ENCODE data around the gene PRDX6.
"Not testable (repeated sequence)": the region's sequence is repeated elsewhere in the genome, so short reads cannot be mapped to it uniquely, and the experiment has no call there.

The PRDX6 gene

DNA sequence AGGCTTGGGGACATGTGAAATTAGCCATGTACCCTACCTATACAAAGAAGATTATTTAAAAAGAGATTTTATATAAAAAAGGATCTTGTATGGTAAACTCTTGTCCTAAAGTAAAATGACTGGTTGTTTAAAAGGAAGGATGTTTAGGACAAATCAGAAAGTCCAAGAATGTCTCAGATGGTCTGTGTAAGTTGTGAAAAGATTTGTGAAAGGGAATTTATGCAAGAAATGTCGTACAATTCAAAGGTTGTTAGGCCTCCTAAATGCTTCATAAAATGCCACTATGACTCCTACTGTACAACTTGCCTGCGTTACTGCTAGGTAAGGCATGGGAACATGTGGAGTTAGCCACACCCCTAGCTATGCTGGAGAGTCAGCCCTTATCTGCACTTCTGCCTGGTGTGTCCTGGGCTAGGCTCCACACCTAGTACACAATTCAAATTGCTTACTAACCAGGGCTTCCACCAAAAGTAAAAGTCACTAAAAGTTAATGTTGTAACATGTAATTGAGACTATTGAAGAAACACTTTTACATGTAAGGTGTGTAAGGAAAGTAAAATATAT, 19.7 kb downstream of the PRDX6 start:
- DNase-seq (ENCODE audit: low read depth, low spot score): no peak

- no peak for DNase-seq (ENCODE audit: low read depth, low spot score)
Measured at GRCh38 chr1:173499729-173500128, 22.6 kb downstream of the PRDX6 start.

DNA sequence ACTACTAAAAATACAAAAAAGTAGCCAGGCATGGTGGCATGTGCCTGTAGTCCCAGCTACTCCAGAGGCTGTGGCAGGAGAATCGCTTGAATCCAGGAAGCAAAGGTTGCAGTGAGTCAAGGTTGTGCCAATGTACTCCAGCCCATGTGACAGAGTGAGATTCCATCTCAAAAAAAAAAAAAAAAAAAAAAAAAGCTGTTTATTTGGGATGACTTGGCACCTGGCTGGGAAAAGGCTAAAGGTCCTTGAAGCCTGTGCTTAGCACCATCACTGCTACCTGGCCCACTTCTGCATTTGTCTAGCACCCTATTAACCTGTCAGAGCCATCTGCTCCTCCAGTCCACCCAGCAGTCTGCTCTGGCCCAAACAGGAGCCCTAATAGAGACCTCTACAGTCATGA, 25.0 kb downstream of the PRDX6 start:
- no peak for DNase-seq (ENCODE audit: low read depth, low spot score)

DNA sequence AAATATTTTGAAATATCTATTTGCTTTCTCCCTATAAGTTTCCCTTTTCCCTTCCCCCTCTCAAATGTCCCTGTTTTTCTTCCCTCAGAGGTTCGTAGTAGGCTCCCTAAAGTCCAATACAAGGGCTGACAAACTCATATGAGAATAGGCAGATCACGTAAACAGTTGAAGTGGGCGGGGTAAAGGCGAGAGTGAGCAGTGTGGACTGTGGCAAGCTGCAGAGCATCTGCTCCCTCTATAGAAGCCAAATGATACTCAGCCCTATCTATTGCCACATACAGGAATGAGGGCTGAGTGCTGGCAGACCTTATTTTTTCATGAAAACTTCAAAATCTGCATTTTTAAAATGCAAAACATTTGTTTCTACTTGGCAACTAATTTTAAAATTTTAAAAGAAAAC, 26.3 kb downstream of the PRDX6 start:
- DNase-seq (ENCODE audit: low read depth, low spot score): no peak

DNA sequence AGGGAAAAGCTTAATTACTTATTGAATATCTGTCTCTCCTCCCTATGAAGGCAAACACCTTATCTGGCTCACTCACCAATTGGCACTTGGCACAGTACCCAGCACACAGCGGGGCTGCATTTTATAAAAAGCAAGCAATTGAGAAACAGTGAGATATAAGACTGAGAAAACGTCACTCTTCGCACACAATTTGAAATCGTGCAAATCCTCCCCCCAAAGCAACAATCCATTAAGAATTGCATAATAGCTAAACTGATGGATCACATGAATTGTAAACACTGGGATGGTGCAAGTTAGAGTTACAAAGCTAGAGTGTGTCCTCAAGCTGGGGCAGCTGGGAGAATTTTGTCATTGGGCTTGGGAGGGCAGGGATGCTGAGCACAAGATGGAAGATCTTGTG, 27.1 kb downstream of the PRDX6 start:
- DNase-seq (ENCODE audit: low read depth, low spot score): no peak

GRCh38 chr1:173505391-173505790, 28.3 kb downstream of the PRDX6 start:
- DNase-seq (ENCODE audit: low read depth, low spot score): no peak

GRCh38 chr1:173506437-173506836, 29.3 kb downstream of the PRDX6 start:
- no peak for DNase-seq (ENCODE audit: low read depth, low spot score)

- no peak for DNase-seq (ENCODE audit: low read depth, low spot score)
Measured at GRCh38 chr1:173507205-173507846, 30.2 kb downstream of the PRDX6 start.

- no peak for DNase-seq (ENCODE audit: low read depth, low spot score)
Measured at GRCh38 chr1:173507847-173508209, 30.7 kb downstream of the PRDX6 start.

DNA sequence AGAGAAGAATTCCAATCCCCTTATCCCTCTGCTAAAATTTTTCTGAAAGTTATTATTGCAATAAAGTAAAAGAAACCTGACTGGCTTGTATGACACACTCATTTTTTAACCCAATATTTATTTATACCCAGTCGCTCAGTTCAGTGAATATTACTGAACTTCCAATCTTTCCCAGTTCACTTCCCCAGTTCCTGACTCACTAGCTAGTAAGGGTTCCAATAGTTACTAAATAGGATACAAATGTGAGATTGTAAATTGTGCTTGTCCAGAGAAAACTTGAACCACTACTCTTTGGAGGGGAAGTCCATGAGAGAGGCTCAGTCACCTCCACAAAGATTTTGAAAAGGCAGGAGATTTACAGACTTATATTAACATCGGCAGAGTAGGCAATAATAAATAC, 31.4 kb downstream of the PRDX6 start:
- no peak for DNase-seq (ENCODE audit: low read depth, low spot score)

DNA sequence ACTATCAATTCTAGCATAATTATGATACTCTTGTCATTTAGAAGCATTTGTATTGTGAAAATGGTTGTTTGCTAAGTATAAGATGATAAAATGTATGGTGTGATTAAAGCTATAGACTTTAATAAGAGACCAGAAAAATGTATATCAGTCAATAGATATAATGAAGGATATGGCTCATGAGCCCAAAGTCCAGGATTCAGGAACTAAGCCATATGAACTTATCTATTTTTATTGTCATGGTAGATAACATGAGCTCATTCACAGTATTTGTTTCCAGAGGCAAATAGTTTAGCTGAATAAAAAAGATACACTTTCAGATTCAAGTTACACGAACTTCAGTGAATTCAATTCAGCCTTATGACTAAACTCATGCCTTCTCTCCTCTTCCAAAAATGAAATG, 32.7 kb downstream of the PRDX6 start:
- no peak for DNase-seq (ENCODE audit: low read depth, low spot score)

DNA sequence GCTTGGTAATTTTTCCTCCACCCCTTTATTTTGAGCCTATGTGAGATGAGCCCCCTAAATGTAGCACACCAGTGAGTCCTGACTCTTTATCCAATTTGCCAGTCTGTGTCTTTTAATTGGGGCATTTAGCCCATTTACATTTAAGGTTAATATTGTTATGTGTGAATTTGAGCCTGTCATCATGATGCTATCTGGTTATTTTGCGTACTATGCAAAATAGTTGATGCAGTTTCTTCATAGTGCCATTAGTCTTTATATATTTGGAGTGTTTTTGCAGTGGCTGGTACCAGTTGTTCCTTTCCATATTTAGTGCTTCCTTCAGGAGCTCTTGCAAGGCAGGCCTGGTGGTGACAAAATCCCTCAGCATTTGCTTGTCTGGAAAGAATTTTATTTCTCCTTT, 37.4 kb downstream of the PRDX6 start:
- DNase-seq (ENCODE audit: low read depth, low spot score): not testable (repeated sequence)

DNA sequence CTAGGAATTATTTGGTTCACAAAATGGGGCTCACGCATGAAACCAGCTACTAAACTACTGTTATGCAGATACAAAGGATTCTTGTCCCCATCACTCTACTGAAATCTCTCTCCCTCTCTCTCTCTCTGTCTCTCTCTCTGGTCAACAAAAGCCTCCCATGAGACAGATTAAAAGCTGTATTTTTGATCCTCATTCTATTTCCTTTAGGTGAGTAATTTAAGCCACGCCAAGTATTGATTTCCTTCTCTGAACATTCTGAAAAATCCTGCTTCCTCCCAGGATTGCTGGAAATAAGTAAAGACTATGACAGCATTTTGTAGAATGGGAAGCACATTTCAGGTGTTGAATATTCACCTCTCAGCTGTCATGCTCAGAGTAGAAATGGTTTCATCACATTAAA, 43.7 kb downstream of the PRDX6 start:
- DNase-seq (ENCODE audit: low read depth, low spot score): no peak

DNA sequence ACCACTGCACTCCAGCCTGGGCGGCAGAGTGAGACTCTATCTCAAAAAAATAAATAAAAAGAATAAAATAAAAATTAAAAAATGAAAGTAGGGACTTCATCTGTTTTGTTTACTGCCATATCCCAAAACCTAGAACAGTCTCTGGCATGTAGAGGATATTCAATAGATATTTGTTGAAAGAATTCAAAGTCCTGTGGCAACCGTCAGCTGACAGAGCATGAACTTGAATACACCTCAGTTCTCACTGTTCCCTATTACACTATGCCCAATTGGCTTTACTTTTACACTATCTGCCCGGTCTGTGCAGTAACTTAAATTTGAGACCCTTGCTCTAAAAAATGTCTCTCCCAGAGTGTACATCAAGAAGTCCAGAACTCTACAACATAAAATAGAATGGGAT, 46.2 kb downstream of the PRDX6 start:
- DNase-seq (ENCODE audit: low read depth, low spot score): no peak

DNA sequence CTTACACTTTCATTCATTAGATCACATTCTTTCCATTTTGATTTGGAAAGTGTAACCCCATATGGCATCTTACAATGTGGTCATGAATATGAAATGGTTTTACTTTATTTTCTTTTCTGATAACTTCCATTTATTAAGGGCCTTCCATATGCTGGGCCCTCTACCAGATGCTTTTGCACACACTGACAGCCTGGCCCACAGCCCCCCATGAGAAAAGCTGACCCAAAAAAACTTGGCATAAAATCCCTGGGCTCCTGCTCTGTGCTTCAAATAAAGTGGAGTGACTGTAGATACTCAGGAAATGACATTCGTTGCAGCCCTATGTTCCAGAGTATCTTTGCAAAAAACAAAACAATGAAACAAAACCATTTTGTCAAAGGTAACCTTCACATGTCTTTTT, 48.8 kb downstream of the PRDX6 start:
- no peak for DNase-seq (ENCODE audit: low read depth, low spot score)

- DNase-seq (ENCODE audit: low read depth, low spot score): no peak
Measured at GRCh38 chr1:173527151-173527826, 50.2 kb downstream of the PRDX6 start.

GRCh38 chr1:173529106-173529505, 52.0 kb downstream of the PRDX6 start:
- no peak for DNase-seq (ENCODE audit: low read depth, low spot score)

DNA sequence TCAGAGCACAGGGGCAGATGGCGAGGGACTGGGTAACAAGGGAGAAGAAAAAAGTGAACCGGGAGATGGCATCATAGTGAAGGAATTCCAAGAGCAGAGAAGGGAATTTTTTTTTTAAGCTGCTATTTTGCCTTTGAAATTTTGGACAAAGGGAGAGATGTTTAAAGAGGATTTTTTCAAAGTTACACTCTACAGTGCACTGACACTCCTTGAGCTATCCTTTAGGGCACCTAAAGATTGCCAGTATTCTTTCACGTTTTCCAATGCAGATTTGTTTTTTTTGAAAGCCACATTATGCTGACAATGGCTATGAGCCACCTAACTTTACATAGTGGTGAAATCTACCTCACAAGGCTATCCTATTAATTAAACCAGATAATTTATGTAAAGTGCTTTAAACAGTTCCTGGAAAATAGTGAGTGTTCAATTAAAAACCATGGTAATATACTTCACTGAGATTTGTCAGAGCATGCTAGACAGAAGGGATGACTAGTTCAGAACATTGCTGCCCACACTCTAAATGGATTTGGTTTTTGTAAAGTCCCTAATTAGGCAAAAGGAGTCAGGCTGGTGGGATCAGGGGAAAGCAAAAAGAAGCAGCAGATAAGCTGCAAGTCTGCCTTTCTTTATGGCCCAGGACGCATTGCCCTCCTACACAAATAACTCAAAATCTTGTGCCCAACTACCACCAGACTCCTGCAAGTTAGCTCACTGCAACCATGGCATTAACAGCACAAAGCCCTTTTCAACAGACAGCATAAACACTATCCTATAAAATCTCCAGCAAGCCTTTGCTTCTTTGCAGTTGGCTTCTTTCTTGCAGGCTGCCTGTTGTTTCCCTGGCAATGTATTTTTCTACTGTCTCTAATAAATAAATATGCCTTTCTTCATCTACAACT, 53.9 kb downstream of the PRDX6 start:
- DNase-seq (ENCODE audit: low read depth, low spot score): no peak

DNA sequence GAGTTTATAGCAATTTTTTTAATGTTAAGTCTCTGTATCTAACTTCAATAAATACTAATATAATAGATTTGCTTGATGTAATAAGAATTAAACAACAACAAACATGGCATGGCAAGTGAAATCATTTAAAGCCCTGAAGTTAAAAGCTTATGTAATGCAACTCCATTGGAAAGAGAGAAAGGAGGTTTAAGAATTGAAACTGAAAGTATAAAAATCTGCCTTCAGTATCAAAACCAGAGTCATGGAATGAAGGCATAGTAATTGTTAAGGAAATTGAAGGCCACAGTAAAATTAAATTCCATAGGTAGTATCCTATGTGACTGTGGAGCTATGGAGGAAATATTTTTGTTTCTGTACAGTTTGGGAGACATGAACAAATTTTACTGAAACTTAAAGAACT, 55.1 kb downstream of the PRDX6 start:
- DNase-seq (ENCODE audit: low read depth, low spot score): no peak

DNA sequence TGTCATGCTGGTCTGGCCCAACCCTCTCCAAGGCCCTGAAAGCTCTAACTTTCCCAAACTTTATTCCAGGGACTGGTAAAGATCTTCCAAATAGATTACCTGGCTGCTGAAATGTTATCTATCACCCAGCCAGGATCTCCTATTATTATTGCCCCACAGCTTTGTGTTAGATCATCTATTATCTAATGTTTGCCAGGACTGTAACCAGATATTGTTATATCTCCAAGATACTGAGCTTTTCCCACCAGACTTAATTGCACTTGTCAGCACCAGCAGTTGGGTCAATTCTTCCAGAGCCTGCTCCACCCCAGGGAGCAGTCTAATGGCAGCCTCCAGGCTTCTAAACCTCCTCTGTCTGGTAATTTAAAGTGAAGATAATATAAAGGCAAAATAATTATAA, 59.1 kb downstream of the PRDX6 start:
- DNase-seq (ENCODE audit: low read depth, low spot score): no peak

Data from activated naive CD8-positive, alpha-beta T cell treated with anti-CD3 and anti-CD28 coated beads, Interleukin-2, amount 50 U/mL, for 16 hours (primary cell).